Measurements from ENCODE around the gene ETV4.
"Not testable (repeated sequence)": the region's sequence is repeated elsewhere in the genome, so short reads cannot be mapped to it uniquely, and the experiment has no call there.

The ETV4 gene

GRCh38 chr17:43517161-43517560 is 29.0 kb downstream of the ETV4 start:
- DNase-seq (ENCODE audit: low read depth), result no peak

GRCh38 chr17:43515656-43516055 is 30.5 kb downstream of the ETV4 start:
- no peak for DNase-seq (ENCODE audit: low read depth)

GRCh38 chr17:43511199-43511598 is 34.9 kb downstream of the ETV4 start:
- DNase-seq (ENCODE audit: low read depth), result not testable (repeated sequence)

- not testable (repeated sequence) for DNase-seq (ENCODE audit: low read depth)
Measured at GRCh38 chr17:43509440-43509839, 36.7 kb downstream of the ETV4 start.

GRCh38 chr17:43490621-43491020 is 55.5 kb downstream of the ETV4 start:
- no peak for DNase-seq (ENCODE audit: low read depth)

- peak; percentile 97 for DNase-seq (ENCODE audit: low read depth)
Measured at GRCh38 chr17:43483674-43484551, 62.2 kb downstream of the ETV4 start, which contains the start of gene DHX8. DHX8 (plus strand) TSS chr17:43483975; CDS start chr17:43484038, 63 bp downstream.

GRCh38 chr17:43482103-43483012 is 63.8 kb downstream of the ETV4 start:
- DNase-seq (ENCODE audit: low read depth), result no peak

- no peak for DNase-seq (ENCODE audit: low read depth)
Measured at GRCh38 chr17:43479948-43480347, 66.2 kb downstream of the ETV4 start.
